ENCODE results near the gene TBC1D32.
"Not testable (repeated sequence)": the region's sequence is repeated elsewhere in the genome, so short reads cannot be mapped to it uniquely, and the experiment has no call there.

Gene TBC1D32

GRCh38 chr6:121319603-121320002 is 14.7 kb downstream of the TBC1D32 start:
- DNase-seq (ENCODE audit: low read depth), result no peak

- no peak for DNase-seq (ENCODE audit: low read depth)
Observed at GRCh38 chr6:121319112-121319553, 15.1 kb downstream of the TBC1D32 start.

GRCh38 chr6:121314381-121315112 is 19.7 kb downstream of the TBC1D32 start:
- DNase-seq (ENCODE audit: low read depth), result no peak

- DNase-seq (ENCODE audit: low read depth), result not testable (repeated sequence)
Observed at GRCh38 chr6:121311814-121312213, 22.5 kb downstream of the TBC1D32 start.

GRCh38 chr6:121310495-121310894 is 23.8 kb downstream of the TBC1D32 start:
- no peak for DNase-seq (ENCODE audit: low read depth)

- no peak for DNase-seq (ENCODE audit: low read depth)
Observed at GRCh38 chr6:121309768-121310469, 24.4 kb downstream of the TBC1D32 start.

- no peak for DNase-seq (ENCODE audit: low read depth)
Observed at GRCh38 chr6:121305957-121306607, 28.2 kb downstream of the TBC1D32 start.

GRCh38 chr6:121302882-121303281 is 31.4 kb downstream of the TBC1D32 start:
- DNase-seq (ENCODE audit: low read depth), result no peak

- DNase-seq (ENCODE audit: low read depth), result not testable (repeated sequence)
Observed at GRCh38 chr6:121301156-121301555, 33.1 kb downstream of the TBC1D32 start.

GRCh38 chr6:121297694-121298093 is 36.6 kb downstream of the TBC1D32 start:
- no peak for DNase-seq (ENCODE audit: low read depth)

GRCh38 chr6:121285041-121285440 is 49.2 kb downstream of the TBC1D32 start:
- no peak for DNase-seq (ENCODE audit: low read depth)

GRCh38 chr6:121274666-121275295 is 59.5 kb downstream of the TBC1D32 start:
- DNase-seq (ENCODE audit: low read depth), result no peak

GRCh38 chr6:121263742-121264141 is 70.5 kb downstream of the TBC1D32 start:
- DNase-seq (ENCODE audit: low read depth), result no peak

GRCh38 chr6:121260651-121261102 is 73.6 kb downstream of the TBC1D32 start:
- no peak for DNase-seq (ENCODE audit: low read depth)

GRCh38 chr6:121247386-121247785 is 86.9 kb downstream of the TBC1D32 start:
- DNase-seq (ENCODE audit: low read depth), result no peak

GRCh38 chr6:121242386-121242785 is 91.9 kb downstream of the TBC1D32 start:
- no peak for DNase-seq (ENCODE audit: low read depth)

GRCh38 chr6:121237859-121238258 is 96.4 kb downstream of the TBC1D32 start:
- no peak for DNase-seq (ENCODE audit: low read depth)

- DNase-seq (ENCODE audit: low read depth), result no peak
Observed at GRCh38 chr6:121236984-121237383, 97.3 kb downstream of the TBC1D32 start.

- no peak for DNase-seq (ENCODE audit: low read depth)
Observed at GRCh38 chr6:121235386-121235785, 98.9 kb downstream of the TBC1D32 start.

GRCh38 chr6:121223930-121224329 is 110.3 kb downstream of the TBC1D32 start:
- DNase-seq (ENCODE audit: low read depth), result no peak

- no peak for DNase-seq (ENCODE audit: low read depth)
Observed at GRCh38 chr6:121223212-121223611, 111.1 kb downstream of the TBC1D32 start.

GRCh38 chr6:121222656-121223055 is 111.6 kb downstream of the TBC1D32 start:
- no peak for DNase-seq (ENCODE audit: low read depth)
